ENCODE measurements around the gene CPN2.

DNA sequence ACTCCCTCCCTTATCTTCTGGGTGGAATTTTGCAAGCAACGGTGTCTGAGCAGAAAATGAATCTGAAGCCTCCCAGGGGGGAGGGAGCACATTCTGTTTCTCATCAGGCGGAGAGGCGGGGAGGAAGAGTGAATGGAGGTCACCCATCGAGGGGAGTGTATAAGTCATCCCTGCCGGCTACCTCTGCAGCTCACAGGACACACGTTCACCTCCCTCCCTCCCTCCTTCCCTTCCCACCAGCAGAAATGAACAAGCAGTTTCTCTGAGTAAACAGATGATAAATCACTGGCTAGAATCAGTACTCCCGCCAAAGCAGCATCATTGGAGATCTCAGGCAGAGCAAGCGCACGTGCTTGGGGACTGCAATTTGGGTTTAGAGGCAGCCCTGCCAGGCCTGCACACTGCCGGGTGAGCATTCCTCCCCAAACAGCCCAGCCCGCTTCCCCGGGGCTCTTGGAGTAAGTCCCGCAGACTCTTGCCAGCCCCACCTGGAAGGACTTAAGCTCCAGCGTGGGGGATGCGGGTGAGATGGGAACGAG is 38.3 kb downstream of the CPN2 start:
- TF ChIP-seq, protein P1, sequence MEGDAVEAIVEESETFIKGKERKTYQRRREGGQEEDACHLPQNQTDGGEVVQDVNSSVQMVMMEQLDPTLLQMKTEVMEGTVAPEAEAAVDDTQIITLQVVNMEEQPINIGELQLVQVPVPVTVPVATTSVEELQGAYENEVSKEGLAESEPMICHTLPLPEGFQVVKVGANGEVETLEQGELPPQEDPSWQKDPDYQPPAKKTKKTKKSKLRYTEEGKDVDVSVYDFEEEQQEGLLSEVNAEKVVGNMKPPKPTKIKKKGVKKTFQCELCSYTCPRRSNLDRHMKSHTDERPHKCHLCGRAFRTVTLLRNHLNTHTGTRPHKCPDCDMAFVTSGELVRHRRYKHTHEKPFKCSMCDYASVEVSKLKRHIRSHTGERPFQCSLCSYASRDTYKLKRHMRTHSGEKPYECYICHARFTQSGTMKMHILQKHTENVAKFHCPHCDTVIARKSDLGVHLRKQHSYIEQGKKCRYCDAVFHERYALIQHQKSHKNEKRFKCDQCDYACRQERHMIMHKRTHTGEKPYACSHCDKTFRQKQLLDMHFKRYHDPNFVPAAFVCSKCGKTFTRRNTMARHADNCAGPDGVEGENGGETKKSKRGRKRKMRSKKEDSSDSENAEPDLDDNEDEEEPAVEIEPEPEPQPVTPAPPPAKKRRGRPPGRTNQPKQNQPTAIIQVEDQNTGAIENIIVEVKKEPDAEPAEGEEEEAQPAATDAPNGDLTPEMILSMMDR (IDR thresholded peaks at IDR 0.05): no peak
- no peak for TF ChIP-seq POLR2A (IDR thresholded peaks at IDR 0.05)

Data from lower leg skin (tissue), 3 donors.